Measurements from ENCODE around the gene ZNF681. TPM values are rescaled to one million over a fixed set of nuclear protein-coding genes. Genes with fewer than 3 reads are reported as not detected.

The ZNF681 gene
- total RNA-seq, 1 experiment from 2014 or later, result 2.4 TPM

DNA sequence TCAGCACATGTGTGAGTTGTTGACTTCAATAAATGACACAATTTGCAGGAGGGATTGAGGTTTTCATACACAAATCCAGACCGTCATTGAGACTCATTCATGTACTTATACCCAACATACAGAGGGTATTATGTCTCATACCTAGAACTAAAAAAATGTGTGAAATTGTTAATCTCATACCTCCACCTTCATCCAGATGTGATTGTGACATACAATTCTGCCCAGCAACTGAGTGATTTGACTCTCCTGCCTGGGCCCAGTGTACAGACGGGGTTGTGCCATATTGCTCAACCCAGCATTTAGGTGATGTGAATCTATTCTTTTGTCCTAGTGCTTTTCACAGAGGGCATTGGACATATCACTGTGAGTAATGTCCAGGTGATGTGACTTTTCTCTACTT, 12.6 kb upstream of the ZNF681 start:
- no peaks in the 10 kb centered on the region for H3K27me3 ChIP-seq (ENCODE audit: insufficient read depth, low read depth)
- peaks cover 55% of the 10 kb centered on the region for H3K79me2 ChIP-seq (ENCODE audit: low read depth)
- H4K20me1 ChIP-seq (ENCODE audit: insufficient read depth), result no peaks in the 10 kb centered on the region
- POLR2A ChIA-PET (ENCODE audit: unreplicated experiment), result interaction anchor here (0.6 kb wide), 1 partner anchor 16 kb away, joined by 4 read pairs; no protein-coding TSS in a partner anchor
- no peak overlapping the region for H3K4me2 ChIP-seq
- TF ChIP-seq, protein P1, sequence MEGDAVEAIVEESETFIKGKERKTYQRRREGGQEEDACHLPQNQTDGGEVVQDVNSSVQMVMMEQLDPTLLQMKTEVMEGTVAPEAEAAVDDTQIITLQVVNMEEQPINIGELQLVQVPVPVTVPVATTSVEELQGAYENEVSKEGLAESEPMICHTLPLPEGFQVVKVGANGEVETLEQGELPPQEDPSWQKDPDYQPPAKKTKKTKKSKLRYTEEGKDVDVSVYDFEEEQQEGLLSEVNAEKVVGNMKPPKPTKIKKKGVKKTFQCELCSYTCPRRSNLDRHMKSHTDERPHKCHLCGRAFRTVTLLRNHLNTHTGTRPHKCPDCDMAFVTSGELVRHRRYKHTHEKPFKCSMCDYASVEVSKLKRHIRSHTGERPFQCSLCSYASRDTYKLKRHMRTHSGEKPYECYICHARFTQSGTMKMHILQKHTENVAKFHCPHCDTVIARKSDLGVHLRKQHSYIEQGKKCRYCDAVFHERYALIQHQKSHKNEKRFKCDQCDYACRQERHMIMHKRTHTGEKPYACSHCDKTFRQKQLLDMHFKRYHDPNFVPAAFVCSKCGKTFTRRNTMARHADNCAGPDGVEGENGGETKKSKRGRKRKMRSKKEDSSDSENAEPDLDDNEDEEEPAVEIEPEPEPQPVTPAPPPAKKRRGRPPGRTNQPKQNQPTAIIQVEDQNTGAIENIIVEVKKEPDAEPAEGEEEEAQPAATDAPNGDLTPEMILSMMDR (conservative IDR thresholded peaks at IDR 0.05), result no peak
- TF ChIP-seq EZH2 (IDR thresholded peaks at IDR 0.05; ENCODE audit: low read depth), result no peak
- intact Hi-C loops (cut with micrococcal nuclease; ENCODE audit: unreplicated experiment), result no loop called here
- H3K9me3 ChIP-seq (ENCODE audit: insufficient read depth, low read depth), result peaks cover 24% of the 10 kb centered on the region
- no peak overlapping the region for H3K27ac ChIP-seq
- no peak for DNase-seq
- H3K36me3 ChIP-seq (ENCODE audit: low read depth), result peaks cover 71% of the 10 kb centered on the region
- BruUV-seq (replicated peaks), result no TSS peak
- no peak overlapping the region for H3K4me3 ChIP-seq
- 0 out of 2 replicates have a peak, but pooled peaks cover 16% of the 10 kb centered on the region for H3K4me1 ChIP-seq (replicated peaks; ENCODE audit: insufficient read depth)
- CTCF ChIA-PET, result no interaction called here
- H3K9me2 ChIP-seq (ENCODE audit: insufficient read depth), result no peaks in the 10 kb centered on the region
- H2AFZ ChIP-seq, result no peak overlapping the region
- 0 out of 2 replicates have a peak, but pooled peaks cover 5% of the 10 kb centered on the region for H3F3A ChIP-seq (ENCODE audit: insufficient read depth, low read depth)

DNA sequence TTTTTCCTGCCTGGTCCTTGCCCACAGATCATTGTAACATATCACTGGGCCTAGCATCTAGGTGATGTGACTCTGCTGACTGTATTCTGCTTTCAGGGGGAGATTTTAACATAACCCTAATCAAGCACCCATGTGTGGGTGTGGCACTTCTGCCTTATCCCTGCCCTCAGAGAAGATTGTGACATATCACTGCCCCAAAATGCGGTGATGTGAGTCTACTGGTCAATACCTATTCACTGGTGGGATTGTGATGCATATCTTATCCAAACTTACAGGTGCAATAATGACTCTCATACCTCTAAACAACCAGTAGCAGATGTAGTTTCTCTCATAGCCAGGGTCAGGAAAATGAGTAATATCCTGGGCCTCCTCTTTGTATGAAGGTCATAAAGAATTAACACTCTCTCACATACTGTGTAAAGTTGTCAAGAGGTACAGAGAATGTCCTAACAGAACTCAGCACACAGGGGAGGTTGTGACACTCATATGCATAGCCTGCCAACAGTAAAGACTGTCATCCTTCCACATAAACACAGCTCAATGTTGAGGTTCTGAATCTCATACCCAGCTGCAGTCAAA, 12.1 kb upstream of the ZNF681 start:
- H4K20me1 ChIP-seq (ENCODE audit: insufficient read depth), result no peaks in the 10 kb centered on the region
- peaks cover 22% of the 10 kb centered on the region for H3K9me3 ChIP-seq (ENCODE audit: insufficient read depth, low read depth)
- intact Hi-C loops (cut with micrococcal nuclease; ENCODE audit: unreplicated experiment), result no loop called here
- CTCF ChIA-PET, result no interaction called here
- TF ChIP-seq, protein P1 (conservative IDR thresholded peaks at IDR 0.05), result no peak
- no peak for TF ChIP-seq EZH2 (IDR thresholded peaks at IDR 0.05; ENCODE audit: low read depth)
- BruUV-seq (replicated peaks), result no TSS peak
- DNase-seq, result no peak
- H3K9me2 ChIP-seq (ENCODE audit: insufficient read depth), result no peaks in the 10 kb centered on the region
- peaks cover 56% of the 10 kb centered on the region for H3K79me2 ChIP-seq (ENCODE audit: low read depth)
- H3K4me1 ChIP-seq (replicated peaks; ENCODE audit: insufficient read depth), result 0 out of 2 replicates have a peak, but pooled peaks cover 16% of the 10 kb centered on the region
- no peak overlapping the region for H3K4me2 ChIP-seq
- H3K4me3 ChIP-seq, result no peak overlapping the region
- H3F3A ChIP-seq (ENCODE audit: insufficient read depth, low read depth), result 0 out of 2 replicates have a peak, but pooled peaks cover 5% of the 10 kb centered on the region
- peaks cover 66% of the 10 kb centered on the region for H3K36me3 ChIP-seq (ENCODE audit: low read depth)
- H2AFZ ChIP-seq, result no peak overlapping the region
- H3K27me3 ChIP-seq (ENCODE audit: insufficient read depth, low read depth), result no peaks in the 10 kb centered on the region
- POLR2A ChIA-PET (ENCODE audit: unreplicated experiment), result interaction anchor here (0.6 kb wide), 1 partner anchor 16 kb away, joined by 4 read pairs; no protein-coding TSS in a partner anchor
- no peak overlapping the region for H3K27ac ChIP-seq

DNA sequence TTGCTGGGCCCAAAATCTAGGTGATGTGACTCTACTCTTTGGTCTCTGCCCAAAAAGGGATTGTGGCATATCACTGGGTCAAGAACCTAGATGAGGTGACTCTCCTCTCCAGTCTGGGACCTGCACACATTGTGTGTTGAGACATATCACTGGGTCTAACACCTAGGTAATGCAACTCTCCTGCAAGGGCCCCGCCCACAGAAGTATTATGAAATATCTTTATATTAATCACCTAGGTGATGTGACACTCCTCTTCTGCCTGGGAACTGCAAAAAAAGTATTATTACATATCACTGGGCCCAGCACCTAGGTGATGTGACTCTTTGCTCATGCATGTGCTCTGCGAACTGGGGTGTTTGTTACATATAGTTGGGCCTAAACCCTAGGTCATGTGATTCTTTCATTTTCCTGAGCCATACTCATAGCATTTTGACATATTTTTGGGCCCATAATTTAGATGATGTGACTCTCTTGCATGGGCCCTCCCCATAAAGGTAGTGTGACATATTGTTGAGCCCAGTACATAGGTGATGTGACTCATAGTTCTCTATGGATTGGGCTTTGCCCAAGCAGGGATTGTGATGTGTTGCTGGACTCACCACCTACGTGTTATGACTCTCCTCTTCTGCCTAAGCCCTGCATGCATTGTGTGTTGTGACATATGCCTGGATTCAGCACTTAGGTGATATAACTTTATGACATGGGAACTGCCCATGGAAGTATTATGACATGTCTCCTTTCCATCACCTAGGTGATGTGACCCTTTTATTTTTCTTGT, 11.2 kb upstream of the ZNF681 start:
- H3K4me3 ChIP-seq, result no peak overlapping the region
- BruUV-seq (replicated peaks), result no TSS peak

More for the DNA sequence above, 11.2 kb upstream of the ZNF681 start:
- ChIA-PET POLR2A (ENCODE audit: unreplicated experiment) (no interaction called here), CTCF (no interaction called here)
- Histone ChIP-seq H3F3A (ENCODE audit: insufficient read depth, low read depth) (0 out of 2 replicates have a peak, but pooled peaks cover 5% of the 10 kb centered on the region), H3K27ac (no peak overlapping the region), H3K79me2 (ENCODE audit: low read depth) (peaks cover 62% of the 10 kb centered on the region), H3K4me1 (replicated peaks; ENCODE audit: insufficient read depth) (0 out of 2 replicates have a peak, but pooled peaks cover 13% of the 10 kb centered on the region), H3K36me3 (ENCODE audit: low read depth) (peaks cover 67% of the 10 kb centered on the region), H3K9me2 (ENCODE audit: insufficient read depth) (no peaks in the 10 kb centered on the region), H2AFZ (no peak overlapping the region), H3K4me2 (no peak overlapping the region), H3K27me3 (ENCODE audit: insufficient read depth, low read depth) (no peaks in the 10 kb centered on the region), H4K20me1 (ENCODE audit: insufficient read depth) (no peaks in the 10 kb centered on the region), H3K9me3 (ENCODE audit: insufficient read depth, low read depth) (peaks cover 23% of the 10 kb centered on the region)
- TF ChIP-seq EZH2 (IDR thresholded peaks at IDR 0.05; ENCODE audit: low read depth), result no peak
- TF ChIP-seq, protein P1 (conservative IDR thresholded peaks at IDR 0.05), result no peak
- intact Hi-C loops (cut with micrococcal nuclease; ENCODE audit: unreplicated experiment), result loop anchor here (10.0 kb wide), 1 partner anchor 265 kb away; no protein-coding TSS in a partner anchor
- peak in 1 of 2 experiments; percentile 47 for DNase-seq

Data from PC-9 (cell line).